Heart left ventricle (tissue), 16 donors: ENCODE results near the gene PRRT4. TPM values are rescaled to one million over a fixed set of nuclear protein-coding genes. Genes with fewer than 3 reads are reported as not detected.

Experiments
- ATAC-seq, 4 donors: fragments of 200-7000 bp; cut with Tn5 transposase; one replicate each; pipeline ENCODE4 v1.9.1; 2020 to 2022; ENCODE audit warnings: moderate library complexity in 4 of 4, mild to moderate bottlenecking in 3 of 4, moderate number of reproducible peaks in 1 of 4
- DNase-seq, 5 donors: peaks; one replicate each; pipeline ENCODE4 v3.0.0-alpha.2; 2020
- H3K27ac ChIP-seq, 12 donors: fragments of 200-600 bp; sonication (generic) in 4 of 12; one replicate each; pipeline versions ENCODE4 v1.5.0 to v1.8.0; 2016 to 2022; ENCODE audit warnings: mild to moderate bottlenecking in 2 of 12
- H3K27me3 ChIP-seq, 9 donors: fragments of 200-600 bp; sonication (generic) in 2 of 9; one replicate each; pipeline versions ENCODE4 v1.5.1 to v1.8.0; 2016 to 2022; ENCODE audit warnings: mild to moderate bottlenecking in 3 of 9
- H3K36me3 ChIP-seq, 9 donors: fragments of 200-600 bp; sonication (generic) in 2 of 9; one replicate each; pipeline versions ENCODE4 v1.5.0 to v1.8.0; 2018 to 2022; ENCODE audit warnings: mild to moderate bottlenecking in 2 of 9
- H3K4me1 ChIP-seq, 12 donors: fragments of 200-600 bp; sonication (generic) in 4 of 12; one replicate each; pipeline versions ENCODE4 v1.5.0 to v1.8.0; 2016 to 2022; ENCODE audit warnings: mild to moderate bottlenecking in 3 of 12
- H3K4me3 ChIP-seq, 12 donors: fragments of 200-600 bp; sonication (generic) in 4 of 12; one replicate each; pipeline versions ENCODE4 v1.5.0 to v1.8.0; 2017 to 2022; ENCODE audit warnings: mild to moderate bottlenecking in 9 of 12, moderate library complexity in 4 of 12
- H3K9me3 ChIP-seq, 12 donors: fragments of 200-600 bp; sonication (generic) in 4 of 12; one replicate each; pipeline versions ENCODE4 v1.5.0 to v1.8.0; 2016 to 2022; ENCODE audit warnings: mild to moderate bottlenecking in 1 of 12
- CTCF ChIP-seq, 12 donors: fragments of 200-600 bp; sonication (generic) in 4 of 12; IDR thresholded peaks; one replicate each; pipeline versions ENCODE4 v1.5.0 to v1.8.0; 2018 to 2022; ENCODE audit warnings: antibody characterized with exemption in 12 of 12, mild to moderate bottlenecking in 5 of 12
- POLR2A ChIP-seq, 2 donors: fragments of 450-650 bp; IDR thresholded peaks; one replicate each; pipeline ENCODE4 v1.6.1; 2017; ENCODE audit warnings: antibody characterized with exemption in 2 of 2, mild to moderate bottlenecking in 2 of 2, moderate library complexity in 2 of 2
- WGBS, 4 donors: extraction: QIAGEN DNeasy Blood & Tissue Kit in 2 of 4; methylation state at CpG; one replicate each; pipeline versions ENCODE4 v1.1.5 to v1.1.7; 2013 to 2018; 5-methylcytosine and 5-hydroxymethylcytosine counted together
- intact Hi-C, 10 donors: fragments of 100-400 bp; cut with DNase I; formaldehyde crosslinking; loops; one replicate each; pipeline versions ENCODE4 v1.11.1 to v1.14.2; 2022
- polyA plus RNA-seq, 2 donors: library from polyadenylated mRNA; stranded (reverse); fragments of 200-250 nt; gene quantifications; one replicate each; pipeline ENCODE4 v1.2.3, GENCODE V29; 2013
- total RNA-seq, 9 donors: library from RNA; depleted of rRNA in 2 of 9; stranded (reverse); fragments of >200 nt in 2 of 9; fragmentation: NEBNext Ultra II Directional in 3 of 9; extraction: Animal tissue kit (Norgen Biotek cat#: 25700) in 3 of 9; gene quantifications; one replicate each; pipeline versions ENCODE4 v1.1.0 to v1.2.4, GENCODE V29; 2016 to 2023
- donor health status: ischemic (EF 13 %, LVEDD 7.1; RV severe dilation, severe dysfunction).
- donor health status: healthy with polysubstance abuse.
- donor health status: DM: no; HTN: yes; CAD: no.
- donor health status: DM: no; HTN: no; CAD: no.
- donor health status: ischemic (EF 25% LVEDD 6.9; RV normal size, moderate dysfunction).
- donor health status: ischemic (EF 25% LVEDD 5.7; RV mildly dilated, moderate dysfunction).
- donor health status: healthy.
- donor health status: DM: yes; HTN: yes; CAD: no.
- donor health status: ischemic (EF 35%, LVEDD 5.7; RV mildly dilated, moderate dysfunction).
- donor health status: nonischemic (EF 11% LVEDD 7.7; RV severe dilation, severe dysfunction).
- donor health status: DM: yes; HTN: yes; CAD: no.
- donor health status: PGD.
- donor health status: ischemic (EF 29% LVEDD 5.4; RV normal size, mild dysfunction).
- donor health status: nonischemic (EF 23%, LVEDD 6.1; RV moderate dilation, normal function).

The PRRT4 gene
- total and polyA plus RNA-seq, 11 donors: 0.31 to 3.1 (median 1.9) TPM

DNA sequence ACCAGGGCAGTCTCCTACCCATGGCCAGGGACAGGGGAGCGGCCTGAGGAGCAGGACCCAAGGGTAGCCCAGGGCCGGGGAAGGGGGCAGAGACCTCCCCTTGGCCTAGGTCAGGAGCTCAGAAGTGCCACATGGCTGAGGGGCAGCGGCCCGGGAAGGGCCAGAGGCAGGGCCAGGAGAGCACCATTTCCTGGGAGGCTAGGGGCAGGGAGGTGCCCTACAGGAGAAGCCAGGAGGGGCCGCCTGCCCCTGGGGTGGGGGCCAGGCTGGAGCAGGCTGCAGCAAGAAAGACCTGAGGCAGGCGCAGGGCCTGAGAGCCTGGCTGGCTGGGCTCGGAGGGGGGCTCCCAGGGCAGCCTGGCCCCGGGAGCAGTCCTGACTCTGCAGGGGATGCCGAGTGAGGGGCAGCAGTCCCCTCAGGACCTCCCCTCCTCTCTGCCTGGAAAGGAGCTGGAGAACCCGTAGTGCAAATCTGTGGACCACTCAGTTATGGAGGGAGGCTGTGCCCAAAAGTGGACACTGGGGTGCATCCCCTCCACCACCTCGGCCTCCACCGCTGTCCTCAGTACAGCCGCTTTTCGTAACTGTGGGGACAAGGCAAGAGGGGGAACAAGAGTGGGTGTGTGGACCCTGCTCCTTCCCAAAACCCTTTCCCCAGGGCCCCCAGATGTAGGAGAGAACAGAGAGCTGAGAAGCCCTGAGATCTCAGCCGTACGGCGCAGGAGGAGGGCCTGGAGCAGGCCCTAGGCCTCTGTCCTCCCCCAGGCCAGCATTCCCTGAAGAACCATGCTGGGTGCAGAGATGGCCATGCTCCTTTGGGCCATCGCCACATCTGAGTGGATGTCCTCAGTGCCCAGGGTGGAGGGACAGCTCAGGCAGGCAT, 31.2 kb upstream of the PRRT4 start:
- ATAC-seq: no peak
- intact Hi-C loops: no loop called here
- peaks cover 0 to 67% (median 39%) of the 10 kb centered on the region in 9 donors for H3K36me3 ChIP-seq
- H3K4me1 ChIP-seq: peaks cover 0 to 3% (median 0%) of the 10 kb centered on the region in 12 donors
- H3K4me3 ChIP-seq: no peak overlapping the region
- TF ChIP-seq POLR2A (IDR thresholded peaks at IDR 0.05): no peak
- TF ChIP-seq CTCF (IDR thresholded peaks at IDR 0.05): no peak
- peaks cover 0 to 3% (median 0%) of the 10 kb centered on the region in 9 donors for H3K27me3 ChIP-seq
- peak in 1 of 5 donors; percentile 55 for DNase-seq
- H3K9me3 ChIP-seq: no peaks in the 10 kb centered on the region
- H3K27ac ChIP-seq: no peak overlapping the region
- WGBS, 4 donors: 92 to 96% (median 94%) methylated on average over 12 to 18 of the region's 18 CpGs

GRCh38 chr7:128391805-128392204, 30.3 kb upstream of the PRRT4 start:
- Histone ChIP-seq H3K4me1 (peaks cover 0 to 10% (median 5%) of the 10 kb centered on the region in 12 donors), H3K9me3 (no peaks in the 10 kb centered on the region), H3K36me3 (peaks cover 0 to 58% (median 30%) of the 10 kb centered on the region in 9 donors), H3K27ac (no peak overlapping the region), H3K4me3 (no peak overlapping the region), H3K27me3 (peaks cover 0 to 3% (median 0%) of the 10 kb centered on the region in 9 donors)
- 89 to 96% (median 93%) methylated on average over 2 to 7 of the region's 7 CpGs for WGBS, 4 donors
- DNase-seq (peak in 1 of 5 donors; percentile 25), ATAC-seq (no peak)
- TF ChIP-seq POLR2A (IDR thresholded peaks at IDR 0.05) (no peak), CTCF (IDR thresholded peaks at IDR 0.05) (no peak)
- intact Hi-C loops: no loop called here

- Histone ChIP-seq H3K9me3 (no peaks in the 10 kb centered on the region), H3K27ac (no peak overlapping the region), H3K4me1 (peaks cover 0 to 10% (median 5%) of the 10 kb centered on the region in 12 donors), H3K4me3 (no peak overlapping the region), H3K27me3 (peaks cover 0 to 3% (median 0%) of the 10 kb centered on the region in 9 donors), H3K36me3 (peaks cover 0 to 50% (median 22%) of the 10 kb centered on the region in 9 donors)
- 75 to 82% (median 79%) methylated on average over 3 of the region's 3 CpGs for WGBS, 4 donors
- DNase-seq: peak in 1 of 5 donors; percentile 15
- no peak for ATAC-seq
- intact Hi-C loops: loop anchor here in 1 of 10 donors (1.0 kb wide), 1 partner anchor 44 kb away; no protein-coding TSS in a partner anchor
- TF ChIP-seq POLR2A (IDR thresholded peaks at IDR 0.05): no peak
- TF ChIP-seq CTCF (IDR thresholded peaks at IDR 0.05): no peak
Measured at GRCh38 chr7:128390871-128391565, 29.5 kb upstream of the PRRT4 start.
